Measurements from ENCODE around the gene PRKCH.

Gene PRKCH

GRCh38 chr14:61475316-61475715 lies 153.9 kb downstream of the PRKCH start:
- TF ChIP-seq SNAI2 (CRISPR knock-in tag; IDR thresholded peaks at IDR 0.05) (no peak), ZFP3 (CRISPR knock-in tag; IDR thresholded peaks at IDR 0.05) (peak; percentile 26; the same call in 1 of the 2 replicates), ISL1 (CRISPR knock-in tag; IDR thresholded peaks at IDR 0.05) (peak; percentile 48; the same call in 1 of the 2 replicates)
- no peak for ATAC-seq

DNA sequence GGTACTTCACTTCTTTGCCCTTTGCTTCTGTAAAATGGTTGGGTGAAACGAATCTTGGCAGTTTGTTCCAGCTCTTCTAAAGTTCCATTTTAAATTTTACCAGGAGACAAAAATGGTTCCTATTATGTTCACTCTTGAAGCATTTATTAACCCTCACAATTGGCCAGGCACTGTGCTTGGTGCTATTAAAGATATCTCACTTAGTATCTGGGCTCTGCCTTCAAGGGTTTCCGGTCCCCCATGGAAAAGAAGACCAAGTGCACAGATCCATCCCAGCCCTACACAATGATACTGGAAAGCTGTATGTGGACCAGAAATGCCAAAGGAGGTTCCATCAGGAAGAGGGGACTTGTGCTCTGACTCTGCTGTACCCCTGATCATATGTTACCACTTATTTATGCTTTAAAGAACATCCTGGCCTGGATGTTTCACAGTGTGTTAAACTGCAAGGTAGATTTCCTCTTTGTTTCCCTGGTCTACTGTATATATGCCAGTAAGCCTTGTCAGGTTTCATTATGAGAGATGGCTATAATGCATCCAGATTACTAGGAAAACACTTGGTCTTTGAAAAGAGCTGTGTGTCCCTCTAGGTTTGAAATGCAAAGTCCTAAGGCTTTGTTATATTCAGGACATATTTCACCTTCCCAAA lies 154.8 kb downstream of the PRKCH start:
- TF ChIP-seq ZFP3 (CRISPR knock-in tag; IDR thresholded peaks at IDR 0.05) (peak; percentile 51; the same call in 1 of the 2 replicates), ARNTL (CRISPR knock-in tag; IDR thresholded peaks at IDR 0.05; ENCODE audit: borderline replicate concordance, low read depth) (no peak), GLIS3 (CRISPR knock-in tag; IDR thresholded peaks at IDR 0.05) (no peak), CSDC2 (CRISPR knock-in tag; IDR thresholded peaks at IDR 0.05) (peak; percentile 74), PATZ1 (CRISPR knock-in tag; IDR thresholded peaks at IDR 0.05; ENCODE audit: borderline replicate concordance) (0 out of 2 replicates have a peak, but pooled peaks have one; percentile 9), ZNF8 (CRISPR knock-in tag; IDR thresholded peaks at IDR 0.05) (0 out of 2 replicates have a peak, but pooled peaks have one; percentile 3)
- ATAC-seq: no peak

GRCh38 chr14:61476754-61477410 lies 155.5 kb downstream of the PRKCH start:
- ATAC-seq: no peak
- TF ChIP-seq PPARA (CRISPR knock-in tag; IDR thresholded peaks at IDR 0.05; ENCODE audit: borderline replicate concordance): no peak
- TF ChIP-seq ARNTL (CRISPR knock-in tag; IDR thresholded peaks at IDR 0.05; ENCODE audit: borderline replicate concordance, low read depth): no peak; the same call in 1 of the 2 replicates
- TF ChIP-seq SNAI2 (CRISPR knock-in tag; IDR thresholded peaks at IDR 0.05): no peak
- TF ChIP-seq ZFP3 (CRISPR knock-in tag; IDR thresholded peaks at IDR 0.05): peak; percentile 79
- no peak for TF ChIP-seq ZNF8 (CRISPR knock-in tag; IDR thresholded peaks at IDR 0.05)
- no peak for TF ChIP-seq ESRRG (CRISPR knock-in tag; IDR thresholded peaks at IDR 0.05)
- TF ChIP-seq CREB5 (CRISPR knock-in tag; IDR thresholded peaks at IDR 0.05; ENCODE audit: low read depth): peak; percentile 75; the same call in 1 of the 2 replicates
- TF ChIP-seq TCF4 (CRISPR knock-in tag; IDR thresholded peaks at IDR 0.05; ENCODE audit: borderline replicate concordance): peak; percentile 8; the same call in 1 of the 2 replicates
- TF ChIP-seq, protein P1, sequence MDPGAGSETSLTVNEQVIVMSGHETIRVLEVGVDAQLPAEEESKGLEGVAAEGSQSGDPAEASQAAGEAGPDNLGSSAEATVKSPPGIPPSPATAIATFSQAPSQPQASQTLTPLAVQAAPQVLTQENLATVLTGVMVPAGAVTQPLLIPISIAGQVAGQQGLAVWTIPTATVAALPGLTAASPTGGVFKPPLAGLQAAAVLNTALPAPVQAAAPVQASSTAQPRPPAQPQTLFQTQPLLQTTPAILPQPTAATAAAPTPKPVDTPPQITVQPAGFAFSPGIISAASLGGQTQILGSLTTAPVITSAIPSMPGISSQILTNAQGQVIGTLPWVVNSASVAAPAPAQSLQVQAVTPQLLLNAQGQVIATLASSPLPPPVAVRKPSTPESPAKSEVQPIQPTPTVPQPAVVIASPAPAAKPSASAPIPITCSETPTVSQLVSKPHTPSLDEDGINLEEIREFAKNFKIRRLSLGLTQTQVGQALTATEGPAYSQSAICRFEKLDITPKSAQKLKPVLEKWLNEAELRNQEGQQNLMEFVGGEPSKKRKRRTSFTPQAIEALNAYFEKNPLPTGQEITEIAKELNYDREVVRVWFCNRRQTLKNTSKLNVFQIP (CRISPR knock-in tag; IDR thresholded peaks at IDR 0.05; ENCODE audit: borderline replicate concordance, low read depth): no peak
- TF ChIP-seq ZNF70 (CRISPR knock-in tag; IDR thresholded peaks at IDR 0.05): no peak
- TF ChIP-seq ZNF565 (CRISPR knock-in tag; conservative IDR thresholded peaks at IDR 0.05; ENCODE audit: low read depth): no peak
- no peak for TF ChIP-seq TOX (CRISPR knock-in tag; IDR thresholded peaks at IDR 0.05; ENCODE audit: borderline replicate concordance)
- TF ChIP-seq CSDC2 (CRISPR knock-in tag; IDR thresholded peaks at IDR 0.05): no peak
- TF ChIP-seq, protein P2, sequence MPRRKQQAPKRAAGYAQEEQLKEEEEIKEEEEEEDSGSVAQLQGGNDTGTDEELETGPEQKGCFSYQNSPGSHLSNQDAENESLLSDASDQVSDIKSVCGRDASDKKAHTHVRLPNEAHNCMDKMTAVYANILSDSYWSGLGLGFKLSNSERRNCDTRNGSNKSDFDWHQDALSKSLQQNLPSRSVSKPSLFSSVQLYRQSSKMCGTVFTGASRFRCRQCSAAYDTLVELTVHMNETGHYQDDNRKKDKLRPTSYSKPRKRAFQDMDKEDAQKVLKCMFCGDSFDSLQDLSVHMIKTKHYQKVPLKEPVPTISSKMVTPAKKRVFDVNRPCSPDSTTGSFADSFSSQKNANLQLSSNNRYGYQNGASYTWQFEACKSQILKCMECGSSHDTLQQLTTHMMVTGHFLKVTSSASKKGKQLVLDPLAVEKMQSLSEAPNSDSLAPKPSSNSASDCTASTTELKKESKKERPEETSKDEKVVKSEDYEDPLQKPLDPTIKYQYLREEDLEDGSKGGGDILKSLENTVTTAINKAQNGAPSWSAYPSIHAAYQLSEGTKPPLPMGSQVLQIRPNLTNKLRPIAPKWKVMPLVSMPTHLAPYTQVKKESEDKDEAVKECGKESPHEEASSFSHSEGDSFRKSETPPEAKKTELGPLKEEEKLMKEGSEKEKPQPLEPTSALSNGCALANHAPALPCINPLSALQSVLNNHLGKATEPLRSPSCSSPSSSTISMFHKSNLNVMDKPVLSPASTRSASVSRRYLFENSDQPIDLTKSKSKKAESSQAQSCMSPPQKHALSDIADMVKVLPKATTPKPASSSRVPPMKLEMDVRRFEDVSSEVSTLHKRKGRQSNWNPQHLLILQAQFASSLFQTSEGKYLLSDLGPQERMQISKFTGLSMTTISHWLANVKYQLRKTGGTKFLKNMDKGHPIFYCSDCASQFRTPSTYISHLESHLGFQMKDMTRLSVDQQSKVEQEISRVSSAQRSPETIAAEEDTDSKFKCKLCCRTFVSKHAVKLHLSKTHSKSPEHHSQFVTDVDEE (CRISPR knock-in tag; IDR thresholded peaks at IDR 0.05): peak; percentile 51; the same call in 1 of the 2 replicates
- no peak for TF ChIP-seq OSR1 (CRISPR knock-in tag; IDR thresholded peaks at IDR 0.05)
- TF ChIP-seq PATZ1 (CRISPR knock-in tag; IDR thresholded peaks at IDR 0.05; ENCODE audit: borderline replicate concordance): no peak
- peak; percentile 9; the same call in 1 of the 2 replicates for TF ChIP-seq ZC3H10 (CRISPR knock-in tag; IDR thresholded peaks at IDR 0.05)
- TF ChIP-seq BACH2 (CRISPR knock-in tag; IDR thresholded peaks at IDR 0.05; ENCODE audit: borderline replicate concordance): no peak
- TF ChIP-seq ZFP30 (CRISPR knock-in tag; IDR thresholded peaks at IDR 0.05): no peak
- no peak for TF ChIP-seq RARB (CRISPR knock-in tag; IDR thresholded peaks at IDR 0.05)
- TF ChIP-seq GLIS3 (CRISPR knock-in tag; IDR thresholded peaks at IDR 0.05): no peak
- TF ChIP-seq ISL1 (CRISPR knock-in tag; IDR thresholded peaks at IDR 0.05): peak; percentile 78
- TF ChIP-seq, protein P3, sequence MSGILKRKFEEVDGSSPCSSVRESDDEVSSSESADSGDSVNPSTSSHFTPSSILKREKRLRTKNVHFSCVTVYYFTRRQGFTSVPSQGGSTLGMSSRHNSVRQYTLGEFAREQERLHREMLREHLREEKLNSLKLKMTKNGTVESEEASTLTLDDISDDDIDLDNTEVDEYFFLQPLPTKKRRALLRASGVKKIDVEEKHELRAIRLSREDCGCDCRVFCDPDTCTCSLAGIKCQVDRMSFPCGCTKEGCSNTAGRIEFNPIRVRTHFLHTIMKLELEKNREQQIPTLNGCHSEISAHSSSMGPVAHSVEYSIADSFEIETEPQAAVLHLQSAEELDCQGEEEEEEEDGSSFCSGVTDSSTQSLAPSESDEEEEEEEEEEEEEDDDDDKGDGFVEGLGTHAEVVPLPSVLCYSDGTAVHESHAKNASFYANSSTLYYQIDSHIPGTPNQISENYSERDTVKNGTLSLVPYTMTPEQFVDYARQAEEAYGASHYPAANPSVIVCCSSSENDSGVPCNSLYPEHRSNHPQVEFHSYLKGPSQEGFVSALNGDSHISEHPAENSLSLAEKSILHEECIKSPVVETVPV (CRISPR knock-in tag; IDR thresholded peaks at IDR 0.05): no peak

All from SK-N-SH treated with all-trans-retinoic acid at 6 μM for 48 hours (cell line).